HCT116 (cell line): ENCODE data around the gene TCERG1L. TPM values are rescaled to one million over a fixed set of nuclear protein-coding genes. Genes with fewer than 3 reads are reported as not detected.

Experiments
- ATAC-seq: fragments of 200-7000 bp; cut with Tn5 transposase; 2 replicates; pipeline ENCODE4 v1.9.1; 2020; ENCODE audit warnings: mild to moderate bottlenecking, moderate library complexity
- BruUV-seq: library from RNA; stranded (reverse); fragments of 400-500 nt; replicated peaks from 2 replicates; lab custom pipeline; 2021; lab: Mats Ljungman, UMichigan
- CTCF ChIA-PET: fragments of 300-600 bp; sonication (Branson Sonifier 250); formaldehyde crosslinking; loops from one replicate; lab custom pipeline; 2021; ENCODE audit warnings: antibody characterized with exemption; lab: Charles Lee
- POLR2A ChIA-PET: fragments of 300-600, 350-600 bp; sonication (Branson Sonifier 250); formaldehyde crosslinking; loops from one replicate; lab custom pipeline; 2021; ENCODE audit warnings: antibody characterized with exemption; lab: Charles Lee
- RAD21 ChIA-PET, 2 experiments: fragments of 300-600 bp; sonication (Branson Sonifier 250); formaldehyde crosslinking; loops; one replicate each; lab custom pipeline; 2023; ENCODE audit warnings: low total read pairs in 2 of 2; ENCODE audit not compliant: uncharacterized antibody in 2 of 2, unreplicated experiment in 2 of 2, low non-redundant PET in 1 of 2; lab: Charles Lee
- DNase-seq: peaks from one replicate; pipeline ENCODE4 v3.0.0-alpha.2; 2010; ENCODE audit warnings: low read depth, low spot score
- H2AFZ ChIP-seq: fragments of 200-600 bp; shearing (Covaris generic), sonication (generic); 2 replicates; pipeline ENCODE4 v1.6.1; 2017; ENCODE audit warnings: low read depth, mixed run types, mixed read lengths, antibody characterized with exemption, low read length; ENCODE audit not compliant: poor library complexity, severe bottlenecking
- H3K27ac ChIP-seq: 2 replicates; pipeline ENCODE4 v1.5.1; 2012; ENCODE audit warnings: low read depth, low read length
- H3K27me3 ChIP-seq: fragments of 200-600 bp; sonication (generic); 2 replicates; pipeline ENCODE4 v1.6.1; 2016; ENCODE audit warnings: mixed run types, low read length, mixed read lengths; ENCODE audit not compliant: insufficient read depth
- H3K36me3 ChIP-seq, 2 experiments: fragments of 200-500 bp in 1 of 2; fragments of 200-600 bp in 1 of 2; sonication (Bioruptor generic) in 1 of 2; sonication (generic) in 1 of 2; 2 replicates each; pipeline versions ENCODE4 v1.5.1 to v1.6.1; 2014 to 2016; ENCODE audit warnings: low read length in 2 of 2, inconsistent platforms in 1 of 2, mixed read lengths in 1 of 2, mixed run types in 1 of 2; ENCODE audit not compliant: insufficient read depth in 2 of 2, control insufficient read depth in 1 of 2
- H3K4me1 ChIP-seq, 2 experiments: fragments of 200-600 bp in 1 of 2; sonication (generic) in 1 of 2; 2 replicates each; pipeline versions ENCODE4 v1.5.1 to v1.6.1; 2012 to 2017; ENCODE audit warnings: low read length in 2 of 2, inconsistent platforms in 1 of 2, mild to moderate bottlenecking in 1 of 2, mixed read lengths in 1 of 2, mixed run types in 1 of 2, moderate library complexity in 1 of 2; ENCODE audit not compliant: insufficient read depth in 2 of 2, control insufficient read depth in 1 of 2
- H3K4me2 ChIP-seq: fragments of 200-600 bp; sonication (generic); 2 replicates; pipeline ENCODE4 v1.6.1; 2017; ENCODE audit warnings: mixed run types, low read length, mixed read lengths
- H3K4me3 ChIP-seq, 2 experiments: fragments of 200-600 bp in 1 of 2; sonication (generic) in 1 of 2; replicated peaks in 1 of 2; 2 replicates each; pipeline ENCODE4 v1.5.1; 2011 to 2016; ENCODE audit warnings: low read length in 2 of 2, control low read depth in 1 of 2, low read depth in 1 of 2, mild to moderate bottlenecking in 1 of 2, mixed read lengths in 1 of 2, mixed run types in 1 of 2
- H3K79me2 ChIP-seq: fragments of 200-600 bp; sonication (generic); 2 replicates; pipeline ENCODE4 v1.6.1; 2017; ENCODE audit warnings: mild to moderate bottlenecking, mixed run types, low read length, moderate library complexity, mixed read lengths; ENCODE audit not compliant: insufficient read depth
- H3K9ac ChIP-seq: fragments of 200-600 bp; sonication (generic); 2 replicates; pipeline ENCODE4 v1.6.1; 2016; ENCODE audit warnings: low read length, mixed read lengths
- H3K9me2 ChIP-seq: fragments of 200-600 bp; sonication (generic), shearing (Covaris generic); 2 replicates; pipeline ENCODE4 v1.6.1; 2017; ENCODE audit warnings: mixed run types, mild to moderate bottlenecking, moderate library complexity; ENCODE audit not compliant: insufficient read depth
- H3K9me3 ChIP-seq, 2 experiments: fragments of 200-500 bp in 1 of 2; fragments of 200-600 bp in 1 of 2; sonication (Bioruptor generic) in 1 of 2; sonication (generic) in 1 of 2; 2 replicates each; pipeline ENCODE4 v1.6.1; 2014 to 2017; ENCODE audit warnings: low read length in 2 of 2, mixed read lengths in 2 of 2, inconsistent platforms in 1 of 2, low read depth in 1 of 2, mild to moderate bottlenecking in 1 of 2, mixed run types in 1 of 2, moderate library complexity in 1 of 2; ENCODE audit not compliant: control insufficient read depth in 1 of 2, insufficient read depth in 1 of 2
- H4K20me1 ChIP-seq: fragments of 200-600 bp; sonication (generic), shearing (Covaris generic); 2 replicates; pipeline ENCODE4 v1.6.1; 2017; ENCODE audit warnings: mixed run types, mild to moderate bottlenecking, moderate library complexity; ENCODE audit not compliant: insufficient read depth
- CBX3 ChIP-seq: IDR thresholded peaks from 2 replicates; pipeline ENCODE4 v1.6.1; 2012; ENCODE audit warnings: low read depth
- CEBPB ChIP-seq: IDR thresholded peaks from 2 replicates; pipeline ENCODE4 v1.6.1; 2012; ENCODE audit warnings: low read depth
- ELF1 ChIP-seq: IDR thresholded peaks from 2 replicates; pipeline ENCODE4 v1.6.1; 2012; ENCODE audit warnings: low read depth, borderline replicate concordance
- EZH2 ChIP-seq: fragments of 200-600 bp; sonication (generic); IDR thresholded peaks from 2 replicates; pipeline ENCODE4 v1.6.1; 2017; ENCODE audit warnings: antibody characterized with exemption, mixed run types
- EZH2phosphoT487 ChIP-seq: fragments of 200-600 bp; IDR thresholded peaks from 2 replicates; pipeline ENCODE4 v1.6.1; 2018; ENCODE audit warnings: antibody characterized with exemption, borderline replicate concordance
- FOSL1 ChIP-seq: IDR thresholded peaks from 2 replicates; pipeline ENCODE4 v1.6.1; 2012; ENCODE audit warnings: low read depth
- POLR2A ChIP-seq: IDR thresholded peaks from 2 replicates; pipeline ENCODE4 v1.7.0; 2011; ENCODE audit warnings: borderline replicate concordance; ENCODE audit not compliant: insufficient read depth, insufficient read length; ENCODE audit errors: extremely low read depth
- RAD21 ChIP-seq: IDR thresholded peaks from 2 replicates; pipeline ENCODE4 v1.6.1; 2012; ENCODE audit warnings: low read depth, mild to moderate bottlenecking
- SIN3A ChIP-seq: IDR thresholded peaks from 2 replicates; pipeline ENCODE4 v1.6.1; 2012; ENCODE audit warnings: low read depth
- SP1 ChIP-seq: IDR thresholded peaks from 2 replicates; pipeline ENCODE4 v1.6.1; 2012; ENCODE audit warnings: low read depth
- SRF ChIP-seq: IDR thresholded peaks from 2 replicates; pipeline ENCODE4 v1.6.1; 2012; ENCODE audit warnings: low read depth
- YY1 ChIP-seq: IDR thresholded peaks from 2 replicates; pipeline ENCODE4 v1.6.1; 2011; ENCODE audit warnings: low read length, low read depth, moderate library complexity, mild to moderate bottlenecking; ENCODE audit not compliant: insufficient replicate concordance; ENCODE audit errors: extremely low read depth
- ZFX ChIP-seq: fragments of 450-650 bp; IDR thresholded peaks from 2 replicates; pipeline ENCODE4 v1.6.1; 2017
- ZNF274 ChIP-seq: fragments of 200-500 bp; sonication (Bioruptor generic); IDR thresholded peaks from 2 replicates; pipeline ENCODE4 v1.6.1; 2014; ENCODE audit warnings: mild to moderate bottlenecking, low read depth, low read length, inconsistent platforms
- intact Hi-C: fragments of 100-400 bp; cut with micrococcal nuclease; formaldehyde crosslinking; loops from 2 replicates; pipeline ENCODE4 v1.10.0; 2022
- total RNA-seq: library from RNA; stranded (reverse); gene quantifications from one replicate; pipeline ENCODE4 v1.2.1, GENCODE V29; 2021; ENCODE audit not compliant: unreplicated experiment
- TF ChIP-seq, protein P1 (sequence below): IDR thresholded peaks from 2 replicates; pipeline ENCODE4 v1.6.1; 2012
- TF ChIP-seq, protein P2 (sequence below): IDR thresholded peaks from 2 replicates; pipeline ENCODE4 v1.6.1; 2012; ENCODE audit warnings: low read depth

The TCERG1L gene
- total RNA-seq, 1 experiment from 2014 or later = not detected

DNA sequence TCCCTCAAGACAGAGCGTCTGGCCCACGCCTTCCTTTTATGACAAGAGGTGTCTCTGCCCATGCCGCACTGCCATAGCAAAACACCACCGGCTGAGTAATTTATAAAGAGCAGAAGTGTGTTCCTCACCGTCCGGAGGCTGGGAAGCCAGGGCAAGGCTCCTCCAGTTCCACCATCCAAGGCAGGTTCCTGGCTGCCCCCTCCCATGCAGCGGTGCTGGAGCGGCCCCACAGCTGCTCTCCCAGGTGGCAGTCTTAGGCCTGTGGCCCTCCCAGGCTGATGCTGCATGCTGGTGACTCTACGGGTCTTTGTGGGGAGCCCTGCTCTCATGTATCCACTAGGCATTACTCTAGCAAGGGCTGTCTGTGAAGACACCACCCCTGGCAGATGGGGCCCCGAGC, 113.1 kb downstream of the TCERG1L start:
- BruUV-seq = no TSS peak
- Histone ChIP-seq H3K27me3 (no peaks in the 10 kb centered on the region), H4K20me1 (no peaks in the 10 kb centered on the region), H3K4me1 (no peaks in the 10 kb centered on the region), H3K9me2 (no peaks in the 10 kb centered on the region), H3K9me3 (no peaks in the 10 kb centered on the region), H3K27ac (no peak overlapping the region), H3K4me3 (no peak overlapping the region), H3K4me2 (no peak overlapping the region), H2AFZ (no peak overlapping the region), H3K36me3 (no peaks in the 10 kb centered on the region), H3K79me2 (no peaks in the 10 kb centered on the region), H3K9ac (no peak overlapping the region)
- intact Hi-C loops = no loop called here
- TF ChIP-seq RAD21 (no peak), SIN3A (no peak), CEBPB (no peak), ELF1 (no peak), EZH2phosphoT487 (no peak), ZFX (no peak), YY1 (no peak)
- TF ChIP-seq, protein P1, sequence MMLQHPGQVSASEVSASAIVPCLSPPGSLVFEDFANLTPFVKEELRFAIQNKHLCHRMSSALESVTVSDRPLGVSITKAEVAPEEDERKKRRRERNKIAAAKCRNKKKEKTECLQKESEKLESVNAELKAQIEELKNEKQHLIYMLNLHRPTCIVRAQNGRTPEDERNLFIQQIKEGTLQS = no peak
- ChIA-PET CTCF (no interaction called here), POLR2A (no interaction called here), RAD21 (interaction anchor here in 1 of 2 experiments (0.6 kb wide), 1 partner anchor 266 kb away, joined by 4 read pairs; no protein-coding TSS in a partner anchor)
- ATAC-seq (no peak), DNase-seq (no peak)

DNA sequence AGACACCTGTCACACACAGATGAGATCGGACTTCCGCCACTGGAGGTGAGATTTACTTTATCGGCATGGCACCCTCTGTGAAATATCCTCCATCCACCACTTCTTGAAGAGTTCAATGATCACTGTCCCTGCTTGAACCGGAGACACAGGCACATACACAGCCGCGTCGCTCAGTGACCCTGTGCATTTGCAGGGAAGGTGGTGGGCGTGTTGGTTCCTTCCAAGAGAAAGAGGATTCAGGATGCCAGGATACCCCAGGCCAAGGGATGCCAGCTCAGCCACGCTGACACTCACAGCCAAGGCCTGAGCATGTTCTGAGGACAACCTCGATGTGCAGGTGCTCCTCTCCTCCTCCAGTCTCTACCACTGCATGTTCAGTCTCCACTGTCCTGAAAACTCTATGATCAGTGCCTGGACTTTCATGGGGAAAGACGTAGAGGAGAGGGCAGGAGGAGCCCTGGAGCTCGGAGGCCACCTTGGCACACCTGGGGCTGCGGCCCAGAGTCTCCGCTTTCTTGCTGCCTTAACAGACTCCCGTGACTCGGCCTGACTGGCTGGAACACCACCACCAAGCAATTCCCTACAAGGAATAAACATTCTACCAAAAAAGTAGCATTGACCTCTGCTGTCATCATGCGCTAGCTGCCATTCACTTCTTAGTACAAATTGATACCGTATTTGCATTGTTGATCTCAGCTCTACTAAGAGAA, 115.2 kb downstream of the TCERG1L start:
- Histone ChIP-seq H3K4me3 (no peak overlapping the region), H3K79me2 (no peaks in the 10 kb centered on the region), H3K36me3 (no peaks in the 10 kb centered on the region), H3K9me3 (no peaks in the 10 kb centered on the region), H3K27ac (no peak overlapping the region), H3K9me2 (no peaks in the 10 kb centered on the region), H3K9ac (no peak overlapping the region), H3K4me2 (no peak overlapping the region), H3K27me3 (no peaks in the 10 kb centered on the region), H3K4me1 (no peaks in the 10 kb centered on the region), H4K20me1 (no peaks in the 10 kb centered on the region), H2AFZ (no peak overlapping the region)
- ChIA-PET CTCF (no interaction called here), POLR2A (no interaction called here), RAD21 (no interaction called here)
- ATAC-seq (no peak), DNase-seq (no peak)
- BruUV-seq = no TSS peak
- intact Hi-C loops = no loop called here
- TF ChIP-seq POLR2A (no peak), EZH2 (no peak), ZNF274 (no peak), CBX3 (no peak), FOSL1 (no peak), SP1 (no peak), ELF1 (no peak), SRF (no peak)
- TF ChIP-seq, protein P2, sequence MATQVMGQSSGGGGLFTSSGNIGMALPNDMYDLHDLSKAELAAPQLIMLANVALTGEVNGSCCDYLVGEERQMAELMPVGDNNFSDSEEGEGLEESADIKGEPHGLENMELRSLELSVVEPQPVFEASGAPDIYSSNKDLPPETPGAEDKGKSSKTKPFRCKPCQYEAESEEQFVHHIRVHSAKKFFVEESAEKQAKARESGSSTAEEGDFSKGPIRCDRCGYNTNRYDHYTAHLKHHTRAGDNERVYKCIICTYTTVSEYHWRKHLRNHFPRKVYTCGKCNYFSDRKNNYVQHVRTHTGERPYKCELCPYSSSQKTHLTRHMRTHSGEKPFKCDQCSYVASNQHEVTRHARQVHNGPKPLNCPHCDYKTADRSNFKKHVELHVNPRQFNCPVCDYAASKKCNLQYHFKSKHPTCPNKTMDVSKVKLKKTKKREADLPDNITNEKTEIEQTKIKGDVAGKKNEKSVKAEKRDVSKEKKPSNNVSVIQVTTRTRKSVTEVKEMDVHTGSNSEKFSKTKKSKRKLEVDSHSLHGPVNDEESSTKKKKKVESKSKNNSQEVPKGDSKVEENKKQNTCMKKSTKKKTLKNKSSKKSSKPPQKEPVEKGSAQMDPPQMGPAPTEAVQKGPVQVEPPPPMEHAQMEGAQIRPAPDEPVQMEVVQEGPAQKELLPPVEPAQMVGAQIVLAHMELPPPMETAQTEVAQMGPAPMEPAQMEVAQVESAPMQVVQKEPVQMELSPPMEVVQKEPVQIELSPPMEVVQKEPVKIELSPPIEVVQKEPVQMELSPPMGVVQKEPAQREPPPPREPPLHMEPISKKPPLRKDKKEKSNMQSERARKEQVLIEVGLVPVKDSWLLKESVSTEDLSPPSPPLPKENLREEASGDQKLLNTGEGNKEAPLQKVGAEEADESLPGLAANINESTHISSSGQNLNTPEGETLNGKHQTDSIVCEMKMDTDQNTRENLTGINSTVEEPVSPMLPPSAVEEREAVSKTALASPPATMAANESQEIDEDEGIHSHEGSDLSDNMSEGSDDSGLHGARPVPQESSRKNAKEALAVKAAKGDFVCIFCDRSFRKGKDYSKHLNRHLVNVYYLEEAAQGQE = no peak
